HEK293T (cell line): ENCODE data around the gene ZSWIM5.
"Not testable (repeated sequence)": the region's sequence is repeated elsewhere in the genome, so short reads cannot be mapped to it uniquely, and the experiment has no call there.

Experiments used
- CTCF ChIA-PET: fragments of 350-600 bp; formaldehyde crosslinking; extraction: SDS; loops from one replicate; lab custom pipeline; 2021; ENCODE audit warnings: antibody characterized with exemption, inconsistent platforms; lab: Yijun Ruan, JAX
- POLR2A ChIA-PET: fragments of 350-600 bp; formaldehyde crosslinking; extraction: SDS; loops from one replicate; lab custom pipeline; 2020; ENCODE audit warnings: antibody characterized with exemption, inconsistent platforms; lab: Yijun Ruan, JAX
- DNase-seq: peaks from one replicate; pipeline ENCODE4 v3.0.0; 2012; ENCODE audit warnings: mixed read lengths; ENCODE audit errors: extremely low spot score
- ARNT ChIP-seq: fragments of 450-650 bp; IDR thresholded peaks from 2 replicates; pipeline ENCODE4 v1.6.1; 2017; ENCODE audit warnings: mild to moderate bottlenecking
- BHLHE40 ChIP-seq: fragments of 450-650 bp; IDR thresholded peaks from 2 replicates; pipeline ENCODE4 v1.6.1; 2016; ENCODE audit warnings: mild to moderate bottlenecking, moderate library complexity, borderline replicate concordance
- CTBP1 ChIP-seq: fragments of 450-650 bp; IDR thresholded peaks from 2 replicates; pipeline ENCODE4 v1.6.1; 2016; ENCODE audit warnings: borderline replicate concordance
- ELF4 ChIP-seq: fragments of 450-650 bp; IDR thresholded peaks from 2 replicates; pipeline ENCODE4 v1.6.1; 2017; ENCODE audit warnings: antibody characterized with exemption
- FOXA1 ChIP-seq: fragments of 450-650 bp; IDR thresholded peaks from 2 replicates; pipeline ENCODE4 v1.6.1; 2016; ENCODE audit warnings: mild to moderate bottlenecking
- FOXK2 ChIP-seq: fragments of 450-650 bp; IDR thresholded peaks from 2 replicates; pipeline ENCODE4 v1.6.1; 2016; ENCODE audit warnings: mild to moderate bottlenecking
- FOXM1 ChIP-seq: fragments of 450-650 bp; IDR thresholded peaks from 2 replicates; pipeline ENCODE4 v1.6.1; 2017; ENCODE audit warnings: mild to moderate bottlenecking, borderline replicate concordance
- HDGF ChIP-seq: fragments of 450-650 bp; IDR thresholded peaks from 2 replicates; pipeline ENCODE4 v1.6.1; 2017; ENCODE audit warnings: antibody characterized with exemption, borderline replicate concordance
- L3MBTL2 ChIP-seq: fragments of 450-650 bp; conservative IDR thresholded peaks from 2 replicates; pipeline ENCODE4 v1.6.1; 2016; ENCODE audit warnings: mild to moderate bottlenecking
- LEF1 ChIP-seq: fragments of 450-650 bp; IDR thresholded peaks from 2 replicates; pipeline ENCODE4 v1.6.1; 2017; ENCODE audit warnings: mild to moderate bottlenecking, borderline replicate concordance
- NFRKB ChIP-seq: fragments of 450-650 bp; IDR thresholded peaks from 2 replicates; pipeline ENCODE4 v1.6.1; 2016; ENCODE audit warnings: mild to moderate bottlenecking, moderate library complexity
- PKNOX1 ChIP-seq: fragments of 450-650 bp; IDR thresholded peaks from 2 replicates; pipeline ENCODE4 v1.6.1; 2016
- SP1 ChIP-seq: fragments of 450-650 bp; IDR thresholded peaks from 2 replicates; pipeline ENCODE4 v1.6.1; 2017
- SUZ12 ChIP-seq: fragments of 450-650 bp; IDR thresholded peaks from 2 replicates; pipeline ENCODE4 v1.6.1; 2016; ENCODE audit warnings: mild to moderate bottlenecking
- TARDBP ChIP-seq: fragments of 450-650 bp; IDR thresholded peaks from 2 replicates; pipeline ENCODE4 v1.6.1; 2016
- ZNF384 ChIP-seq: fragments of 450-650 bp; IDR thresholded peaks from 2 replicates; pipeline ENCODE4 v1.6.1; 2016

The ZSWIM5 gene

GRCh38 chr1:45065083-45065482 is 141.3 kb downstream of the ZSWIM5 start:
- no peak for DNase-seq
- CTCF ChIA-PET, result no interaction called here
- POLR2A ChIA-PET, result no interaction called here
- TF ChIP-seq ARNT (no peak), SUZ12 (no peak), FOXM1 (no peak), SP1 (no peak), FOXA1 (no peak), CTBP1 (no peak), ELF4 (no peak), BHLHE40 (no peak), ZNF384 (no peak), PKNOX1 (no peak), FOXK2 (no peak), NFRKB (no peak), L3MBTL2 (no peak), TARDBP (no peak), HDGF (no peak), LEF1 (no peak)

- CTCF ChIA-PET, DNase-seq: not testable (repeated sequence)
- POLR2A ChIA-PET, result interaction anchor here (1.0 kb wide), 1 partner anchor 17 kb away, joined by 4 read pairs; no protein-coding TSS in a partner anchor
These were observed 143.9 kb downstream of the ZSWIM5 start for GRCh38 chr1:45062463-45062862.

GRCh38 chr1:45059829-45060228 is 146.6 kb downstream of the ZSWIM5 start:
- no peak for DNase-seq
- ChIA-PET CTCF (no interaction called here), POLR2A (no interaction called here)
- no peak for TF ChIP-seq SUZ12
- TF ChIP-seq L3MBTL2, result no peak
- TF ChIP-seq FOXK2, result no peak
- no peak for TF ChIP-seq PKNOX1
- no peak for TF ChIP-seq ARNT
- TF ChIP-seq NFRKB, result no peak
- no peak for TF ChIP-seq CTBP1
- no peak for TF ChIP-seq ELF4
- no peak for TF ChIP-seq LEF1

GRCh38 chr1:45057542-45057941 is 148.9 kb downstream of the ZSWIM5 start:
- CTCF ChIA-PET, result no interaction called here
- POLR2A ChIA-PET, result no interaction called here
- DNase-seq, result no peak
- TF ChIP-seq ELF4 (no peak), FOXM1 (no peak), CTBP1 (no peak), BHLHE40 (no peak), HDGF (no peak), FOXK2 (no peak), FOXA1 (no peak), NFRKB (no peak), TARDBP (no peak), SUZ12 (no peak), ARNT (no peak), SP1 (no peak), L3MBTL2 (no peak), ZNF384 (no peak), PKNOX1 (no peak), LEF1 (no peak)

GRCh38 chr1:45051005-45051772 is 155.2 kb downstream of the ZSWIM5 start:
- no peak for DNase-seq
- POLR2A ChIA-PET, result no interaction called here
- CTCF ChIA-PET, result no interaction called here

GRCh38 chr1:45047032-45047431 is 159.4 kb downstream of the ZSWIM5 start:
- TF ChIP-seq FOXM1 (no peak), FOXA1 (no peak)
- no peak for DNase-seq
- ChIA-PET POLR2A (no interaction called here), CTCF (no interaction called here)

More at GRCh38 chr1:45051005-45051772, 155.2 kb downstream of the ZSWIM5 start:
- TF ChIP-seq FOXK2 (no peak), CTBP1 (no peak), BHLHE40 (no peak)

GRCh38 chr1:45044916-45045315 is 161.5 kb downstream of the ZSWIM5 start:
- no peak for DNase-seq
- TF ChIP-seq TARDBP (no peak), ZNF384 (no peak), ELF4 (no peak), L3MBTL2 (no peak), NFRKB (no peak), PKNOX1 (no peak), FOXK2 (no peak)
- POLR2A ChIA-PET, result no interaction called here
- CTCF ChIA-PET, result no interaction called here
